GM21381 (cell line): ENCODE data around the gene TOMM40.
A peak's percentile ranks its signal among the peaks of the same experiment; 100 is the strongest.
"Not testable (repeated sequence)": the region's sequence is repeated elsewhere in the genome, so short reads cannot be mapped to it uniquely, and the experiment has no call there.

ENCODE experiments used
- ATAC-seq: cut with Tn5 transposase; IDR thresholded peaks from one replicate; pipeline ENCODE4 v1.9.1; 2021; ENCODE audit warnings: mild to moderate bottlenecking, moderate library complexity; ENCODE audit not compliant: unreplicated experiment

The TOMM40 gene

DNA sequence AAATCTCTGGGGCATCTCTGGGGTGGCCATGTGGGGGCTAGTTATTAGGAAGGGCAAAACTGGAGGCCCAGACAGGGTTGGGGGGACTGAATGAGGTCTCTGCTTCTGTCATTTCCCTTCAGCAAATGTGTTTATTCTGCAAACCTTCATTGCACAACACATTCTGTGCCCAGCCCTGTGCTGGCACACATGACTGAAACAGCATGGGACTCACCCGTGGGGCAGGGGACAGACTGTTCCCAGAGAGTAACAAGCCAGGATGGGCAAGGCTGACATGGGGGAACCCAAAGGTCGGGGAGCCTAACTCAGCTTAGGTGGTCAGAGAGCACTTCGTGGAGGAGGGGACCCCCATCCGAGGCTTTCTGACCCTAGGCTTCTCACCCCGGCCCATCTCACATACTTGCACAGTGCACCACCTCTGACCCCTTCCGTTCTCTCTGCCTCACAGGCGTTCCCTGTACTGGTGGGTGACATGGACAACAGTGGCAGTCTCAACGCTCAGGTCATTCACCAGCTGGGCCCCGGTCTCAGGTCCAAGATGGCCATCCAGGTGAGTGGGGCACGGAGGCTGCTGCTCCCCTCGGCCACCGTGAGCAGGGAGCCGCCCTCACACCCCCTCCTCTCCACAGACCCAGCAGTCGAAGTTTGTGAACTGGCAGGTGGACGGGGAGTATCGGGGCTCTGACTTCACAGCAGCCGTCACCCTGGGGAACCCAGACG is 2.4 kb downstream of the TOMM40 start:
- no peak for ATAC-seq

DNA sequence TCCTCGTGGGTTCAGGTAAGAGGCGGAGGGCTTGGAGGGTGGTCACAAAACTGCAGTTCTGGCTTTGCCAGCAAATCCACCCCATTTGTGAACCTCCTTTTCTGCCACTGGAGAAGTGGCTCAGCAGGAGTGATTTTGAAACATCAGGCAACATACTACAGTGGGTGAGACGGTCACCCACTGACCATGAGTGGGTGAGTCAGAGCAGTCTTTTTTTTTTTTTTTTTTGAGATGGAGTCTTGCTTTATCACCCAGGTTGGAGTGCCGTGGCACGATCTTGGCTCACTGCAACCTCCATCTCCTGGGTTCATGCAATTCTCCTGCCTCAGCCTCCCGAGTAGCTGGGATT is 3.0 kb downstream of the TOMM40 start:
- no peak for ATAC-seq

DNA sequence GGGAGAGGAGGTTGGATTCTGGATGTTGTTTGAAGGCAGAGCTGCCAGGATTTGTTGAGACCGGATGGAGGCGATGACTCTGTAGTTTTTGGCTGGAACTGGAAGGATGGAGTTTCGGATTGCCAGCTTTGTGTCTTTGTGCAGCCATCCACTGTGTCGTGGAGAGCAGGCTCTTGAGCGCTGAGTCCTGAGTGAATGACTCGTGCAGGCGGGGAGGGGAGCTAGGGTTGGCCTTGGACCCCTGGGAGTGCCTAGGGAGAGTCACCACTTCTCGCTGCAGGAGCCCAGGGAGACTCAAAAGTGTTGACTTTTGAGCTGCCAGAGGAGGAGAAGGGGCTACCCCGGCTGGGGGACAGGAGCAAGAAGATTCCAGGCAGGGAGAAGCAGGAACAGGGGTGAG is 3.9 kb downstream of the TOMM40 start:
- no peak for ATAC-seq

DNA sequence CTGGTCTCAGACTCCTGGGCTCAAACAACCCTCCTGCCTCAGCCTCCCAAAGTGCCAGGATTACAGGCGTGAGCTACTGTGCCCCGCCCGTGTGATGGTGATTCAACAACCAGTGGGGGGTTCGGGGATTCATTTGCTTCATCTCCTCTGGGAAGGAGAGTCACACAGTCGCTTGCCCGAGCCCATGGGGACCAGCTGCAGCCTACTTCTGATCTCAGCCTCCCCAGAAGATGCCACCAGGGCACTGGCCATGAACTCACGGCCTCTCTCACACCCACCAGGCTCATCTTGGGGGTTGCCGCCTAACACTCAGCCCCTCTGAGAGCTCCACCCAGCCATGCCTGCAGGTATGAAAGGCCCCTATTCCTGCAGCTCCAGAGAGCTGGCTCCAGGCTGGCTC is 6.8 kb downstream of the TOMM40 start:
- ATAC-seq = no peak

DNA sequence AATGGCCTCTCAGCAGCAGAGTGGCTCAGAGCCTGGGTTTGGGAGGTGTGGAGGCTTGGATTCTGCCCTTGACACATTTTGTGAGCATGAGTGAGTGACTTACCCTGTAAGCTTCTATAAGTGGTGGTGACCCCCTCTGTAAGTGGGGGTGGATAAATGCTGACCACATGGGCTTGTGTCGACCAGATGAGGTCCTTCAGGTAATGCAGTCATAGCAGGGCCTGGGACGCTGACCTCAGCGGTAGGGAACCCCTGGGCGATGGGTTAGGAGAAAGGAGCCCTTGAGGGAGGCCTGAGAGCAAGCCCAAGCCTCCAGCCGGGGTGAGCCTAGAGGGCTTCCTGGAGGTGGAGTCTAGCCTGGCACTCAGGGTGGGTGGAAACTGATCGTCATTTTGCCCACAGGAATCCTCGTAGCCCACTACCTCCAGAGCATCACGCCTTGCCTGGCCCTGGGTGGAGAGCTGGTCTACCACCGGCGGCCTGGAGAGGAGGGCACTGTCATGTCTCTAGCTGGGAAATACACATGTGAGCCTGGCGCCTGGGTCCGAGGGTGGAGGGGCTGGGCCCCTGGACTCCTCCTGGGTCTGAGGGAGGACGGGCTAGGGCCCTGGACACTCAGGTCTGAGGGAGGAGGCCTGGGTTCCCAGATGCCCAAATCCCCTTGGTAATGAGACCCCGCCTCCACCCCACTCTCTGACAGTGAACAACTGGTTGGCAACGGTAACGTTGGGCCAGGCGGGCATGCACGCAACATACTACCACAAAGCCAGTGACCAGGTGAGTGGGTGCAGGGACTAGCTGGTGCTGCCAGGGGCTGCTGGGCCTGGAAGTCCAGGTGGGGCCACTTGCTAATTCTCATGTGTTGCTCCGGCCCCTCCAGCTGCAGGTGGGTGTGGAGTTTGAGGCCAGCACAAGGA is 9.5 kb downstream of the TOMM40 start:
- ATAC-seq = no peak

DNA sequence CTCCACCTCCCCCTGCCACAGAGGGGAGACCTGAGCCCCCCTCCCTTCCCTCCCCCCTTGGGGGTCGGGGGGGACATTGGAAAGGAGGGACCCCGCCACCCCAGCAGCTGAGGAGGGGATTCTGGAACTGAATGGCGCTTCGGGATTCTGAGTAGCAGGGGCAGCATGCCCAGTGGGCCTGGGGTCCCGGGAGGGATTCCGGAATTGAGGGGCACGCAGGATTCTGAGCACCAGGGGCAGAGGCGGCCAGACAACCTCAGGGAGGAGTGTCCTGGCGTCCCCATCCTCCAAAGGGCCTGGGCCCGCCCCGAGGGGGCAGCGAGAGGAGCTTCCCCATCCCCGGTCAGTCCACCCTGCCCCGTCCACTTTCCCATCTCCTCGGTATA is 12.2 kb downstream of the TOMM40 start:
- ATAC-seq = no peak

DNA sequence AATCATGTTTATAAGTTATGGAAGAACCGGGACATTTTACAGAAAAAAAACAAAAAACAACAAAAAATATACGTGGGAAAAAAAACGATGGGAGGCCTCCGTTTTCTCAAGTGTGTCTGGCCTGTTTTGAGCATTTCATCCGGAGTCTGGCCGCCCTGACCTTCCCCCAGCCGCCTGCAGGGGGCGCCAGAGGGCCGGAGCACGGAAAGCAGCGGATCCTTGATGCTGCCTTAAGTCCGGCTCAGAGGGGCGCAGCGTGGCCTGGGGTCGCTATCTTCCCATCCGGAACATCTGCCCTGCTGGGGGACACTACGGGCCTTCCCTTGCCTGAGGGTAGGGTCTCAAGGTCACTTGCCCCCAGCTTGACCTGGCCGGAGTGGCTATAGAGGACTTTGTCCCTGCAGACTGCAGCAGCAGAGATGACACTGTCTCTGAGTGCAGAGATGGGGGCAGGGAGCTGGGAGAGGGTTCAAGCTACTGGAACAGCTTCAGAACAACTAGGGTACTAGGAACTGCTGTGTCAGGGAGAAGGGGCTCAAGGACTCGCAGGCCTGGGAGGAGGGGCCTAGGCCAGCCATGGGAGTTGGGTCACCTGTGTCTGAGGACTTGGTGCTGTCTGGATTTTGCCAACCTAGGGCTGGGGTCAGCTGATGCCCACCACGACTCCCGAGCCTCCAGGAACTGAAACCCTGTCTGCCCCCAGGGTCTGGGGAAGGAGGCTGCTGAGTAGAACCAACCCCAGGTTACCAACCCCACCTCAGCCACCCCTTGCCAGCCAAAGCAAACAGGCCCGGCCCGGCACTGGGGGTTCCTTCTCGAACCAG is 12.8 kb downstream of the TOMM40 start:
- no peak for ATAC-seq

DNA sequence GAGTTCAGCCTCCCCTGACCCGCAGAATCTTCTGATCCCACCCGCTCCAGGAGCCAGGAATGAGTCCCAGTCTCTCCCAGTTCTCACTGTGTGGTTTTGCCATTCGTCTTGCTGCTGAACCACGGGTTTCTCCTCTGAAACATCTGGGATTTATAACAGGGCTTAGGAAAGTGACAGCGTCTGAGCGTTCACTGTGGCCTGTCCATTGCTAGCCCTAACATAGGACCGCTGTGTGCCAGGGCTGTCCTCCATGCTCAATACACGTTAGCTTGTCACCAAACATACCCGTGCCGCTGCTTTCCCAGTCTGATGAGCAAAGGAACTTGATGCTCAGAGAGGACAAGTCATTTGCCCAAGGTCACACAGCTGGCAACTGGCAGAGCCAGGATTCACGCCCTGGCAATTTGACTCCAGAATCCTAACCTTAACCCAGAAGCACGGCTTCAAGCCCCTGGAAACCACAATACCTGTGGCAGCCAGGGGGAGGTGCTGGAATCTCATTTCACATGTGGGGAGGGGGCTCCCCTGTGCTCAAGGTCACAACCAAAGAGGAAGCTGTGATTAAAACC is 13.5 kb downstream of the TOMM40 start:
- ATAC-seq = no peak

DNA sequence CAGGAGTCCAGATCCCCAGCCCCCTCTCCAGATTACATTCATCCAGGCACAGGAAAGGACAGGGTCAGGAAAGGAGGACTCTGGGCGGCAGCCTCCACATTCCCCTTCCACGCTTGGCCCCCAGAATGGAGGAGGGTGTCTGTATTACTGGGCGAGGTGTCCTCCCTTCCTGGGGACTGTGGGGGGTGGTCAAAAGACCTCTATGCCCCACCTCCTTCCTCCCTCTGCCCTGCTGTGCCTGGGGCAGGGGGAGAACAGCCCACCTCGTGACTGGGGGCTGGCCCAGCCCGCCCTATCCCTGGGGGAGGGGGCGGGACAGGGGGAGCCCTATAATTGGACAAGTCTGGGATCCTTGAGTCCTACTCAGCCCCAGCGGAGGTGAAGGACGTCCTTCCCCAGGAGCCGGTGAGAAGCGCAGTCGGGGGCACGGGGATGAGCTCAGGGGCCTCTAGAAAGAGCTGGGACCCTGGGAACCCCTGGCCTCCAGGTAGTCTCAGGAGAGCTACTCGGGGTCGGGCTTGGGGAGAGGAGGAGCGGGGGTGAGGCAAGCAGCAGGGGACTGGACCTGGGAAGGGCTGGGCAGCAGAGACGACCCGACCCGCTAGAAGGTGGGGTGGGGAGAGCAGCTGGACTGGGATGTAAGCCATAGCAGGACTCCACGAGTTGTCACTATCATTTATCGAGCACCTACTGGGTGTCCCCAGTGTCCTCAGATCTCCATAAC is 14.5 kb downstream of the TOMM40 start, which contains the start of gene APOE:
Gene APOE, plus strand, starts transcription at position 360 of the 724 bp plus-strand sequence. CDS start 829 bp downstream, outside the sequence.
- ATAC-seq = no peak

DNA sequence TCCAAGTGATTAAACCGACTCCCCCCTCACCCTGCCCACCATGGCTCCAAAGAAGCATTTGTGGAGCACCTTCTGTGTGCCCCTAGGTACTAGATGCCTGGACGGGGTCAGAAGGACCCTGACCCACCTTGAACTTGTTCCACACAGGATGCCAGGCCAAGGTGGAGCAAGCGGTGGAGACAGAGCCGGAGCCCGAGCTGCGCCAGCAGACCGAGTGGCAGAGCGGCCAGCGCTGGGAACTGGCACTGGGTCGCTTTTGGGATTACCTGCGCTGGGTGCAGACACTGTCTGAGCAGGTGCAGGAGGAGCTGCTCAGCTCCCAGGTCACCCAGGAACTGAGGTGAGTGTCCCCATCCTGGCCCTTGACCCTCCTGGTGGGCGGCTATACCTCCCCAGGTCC is 16.6 kb downstream of the TOMM40 start:
- ATAC-seq = no peak

DNA sequence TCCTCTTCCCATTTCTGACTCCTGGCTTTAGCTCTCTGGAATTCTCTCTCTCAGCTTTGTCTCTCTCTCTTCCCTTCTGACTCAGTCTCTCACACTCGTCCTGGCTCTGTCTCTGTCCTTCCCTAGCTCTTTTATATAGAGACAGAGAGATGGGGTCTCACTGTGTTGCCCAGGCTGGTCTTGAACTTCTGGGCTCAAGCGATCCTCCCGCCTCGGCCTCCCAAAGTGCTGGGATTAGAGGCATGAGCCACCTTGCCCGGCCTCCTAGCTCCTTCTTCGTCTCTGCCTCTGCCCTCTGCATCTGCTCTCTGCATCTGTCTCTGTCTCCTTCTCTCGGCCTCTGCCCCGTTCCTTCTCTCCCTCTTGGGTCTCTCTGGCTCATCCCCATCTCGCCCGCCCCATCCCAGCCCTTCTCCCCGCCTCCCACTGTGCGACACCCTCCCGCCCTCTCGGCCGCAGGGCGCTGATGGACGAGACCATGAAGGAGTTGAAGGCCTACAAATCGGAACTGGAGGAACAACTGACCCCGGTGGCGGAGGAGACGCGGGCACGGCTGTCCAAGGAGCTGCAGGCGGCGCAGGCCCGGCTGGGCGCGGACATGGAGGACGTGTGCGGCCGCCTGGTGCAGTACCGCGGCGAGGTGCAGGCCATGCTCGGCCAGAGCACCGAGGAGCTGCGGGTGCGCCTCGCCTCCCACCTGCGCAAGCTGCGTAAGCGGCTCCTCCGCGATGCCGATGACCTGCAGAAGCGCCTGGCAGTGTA is 17.2 kb downstream of the TOMM40 start:
- ATAC-seq = no peak

DNA sequence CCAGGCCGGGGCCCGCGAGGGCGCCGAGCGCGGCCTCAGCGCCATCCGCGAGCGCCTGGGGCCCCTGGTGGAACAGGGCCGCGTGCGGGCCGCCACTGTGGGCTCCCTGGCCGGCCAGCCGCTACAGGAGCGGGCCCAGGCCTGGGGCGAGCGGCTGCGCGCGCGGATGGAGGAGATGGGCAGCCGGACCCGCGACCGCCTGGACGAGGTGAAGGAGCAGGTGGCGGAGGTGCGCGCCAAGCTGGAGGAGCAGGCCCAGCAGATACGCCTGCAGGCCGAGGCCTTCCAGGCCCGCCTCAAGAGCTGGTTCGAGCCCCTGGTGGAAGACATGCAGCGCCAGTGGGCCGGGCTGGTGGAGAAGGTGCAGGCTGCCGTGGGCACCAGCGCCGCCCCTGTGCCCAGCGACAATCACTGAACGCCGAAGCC is 17.8 kb downstream of the TOMM40 start:
- ATAC-seq = no peak

DNA sequence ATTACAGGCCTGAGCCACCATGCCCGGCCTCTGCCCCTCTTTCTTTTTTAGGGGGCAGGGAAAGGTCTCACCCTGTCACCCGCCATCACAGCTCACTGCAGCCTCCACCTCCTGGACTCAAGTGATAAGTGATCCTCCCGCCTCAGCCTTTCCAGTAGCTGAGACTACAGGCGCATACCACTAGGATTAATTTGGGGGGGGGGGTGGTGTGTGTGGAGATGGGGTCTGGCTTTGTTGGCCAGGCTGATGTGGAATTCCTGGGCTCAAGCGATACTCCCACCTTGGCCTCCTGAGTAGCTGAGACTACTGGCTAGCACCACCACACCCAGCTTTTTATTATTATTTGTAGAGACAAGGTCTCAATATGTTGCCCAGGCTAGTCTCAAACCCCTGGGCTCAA is 18.7 kb downstream of the TOMM40 start:
- ATAC-seq = no peak

DNA sequence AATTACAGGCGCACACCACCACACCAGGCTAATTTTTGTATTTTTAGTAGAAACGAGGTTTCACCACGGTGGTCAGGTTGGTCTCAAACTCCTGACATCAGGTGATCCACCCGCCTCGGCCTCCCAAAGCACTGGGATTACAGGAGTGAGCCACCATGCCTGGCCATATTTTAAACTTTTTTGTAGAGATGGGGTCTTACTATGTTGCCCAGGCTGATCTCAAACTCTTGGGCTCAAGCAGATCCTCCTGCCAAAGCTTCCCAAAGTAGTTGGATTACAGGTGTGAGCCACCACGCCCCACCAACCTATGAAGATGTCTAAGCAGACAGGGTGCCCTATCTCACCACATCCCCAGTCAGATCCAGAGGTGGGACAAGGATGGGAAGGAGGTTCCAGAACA is 20.8 kb downstream of the TOMM40 start:
- ATAC-seq = not testable (repeated sequence)

DNA sequence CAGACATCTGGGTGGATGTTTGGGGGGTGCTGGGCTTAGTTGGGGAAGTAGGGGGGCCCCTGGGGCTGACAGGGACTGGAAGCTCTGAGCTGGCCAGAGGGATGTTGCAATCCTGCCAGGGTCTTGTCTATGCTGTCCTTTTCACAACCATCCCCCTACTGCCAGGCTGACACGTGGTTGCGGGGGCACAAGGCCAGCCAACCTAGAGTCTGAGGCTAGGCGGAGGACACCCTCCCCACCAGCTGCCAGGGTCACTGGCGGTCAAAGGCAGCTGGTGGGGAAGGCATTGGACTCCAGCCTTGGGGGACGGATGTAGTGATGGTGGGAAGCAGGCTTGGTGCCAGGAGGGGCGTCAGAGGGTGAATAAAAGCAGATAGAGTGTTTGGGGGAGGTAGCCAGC is 21.8 kb downstream of the TOMM40 start:
- ATAC-seq = no peak

DNA sequence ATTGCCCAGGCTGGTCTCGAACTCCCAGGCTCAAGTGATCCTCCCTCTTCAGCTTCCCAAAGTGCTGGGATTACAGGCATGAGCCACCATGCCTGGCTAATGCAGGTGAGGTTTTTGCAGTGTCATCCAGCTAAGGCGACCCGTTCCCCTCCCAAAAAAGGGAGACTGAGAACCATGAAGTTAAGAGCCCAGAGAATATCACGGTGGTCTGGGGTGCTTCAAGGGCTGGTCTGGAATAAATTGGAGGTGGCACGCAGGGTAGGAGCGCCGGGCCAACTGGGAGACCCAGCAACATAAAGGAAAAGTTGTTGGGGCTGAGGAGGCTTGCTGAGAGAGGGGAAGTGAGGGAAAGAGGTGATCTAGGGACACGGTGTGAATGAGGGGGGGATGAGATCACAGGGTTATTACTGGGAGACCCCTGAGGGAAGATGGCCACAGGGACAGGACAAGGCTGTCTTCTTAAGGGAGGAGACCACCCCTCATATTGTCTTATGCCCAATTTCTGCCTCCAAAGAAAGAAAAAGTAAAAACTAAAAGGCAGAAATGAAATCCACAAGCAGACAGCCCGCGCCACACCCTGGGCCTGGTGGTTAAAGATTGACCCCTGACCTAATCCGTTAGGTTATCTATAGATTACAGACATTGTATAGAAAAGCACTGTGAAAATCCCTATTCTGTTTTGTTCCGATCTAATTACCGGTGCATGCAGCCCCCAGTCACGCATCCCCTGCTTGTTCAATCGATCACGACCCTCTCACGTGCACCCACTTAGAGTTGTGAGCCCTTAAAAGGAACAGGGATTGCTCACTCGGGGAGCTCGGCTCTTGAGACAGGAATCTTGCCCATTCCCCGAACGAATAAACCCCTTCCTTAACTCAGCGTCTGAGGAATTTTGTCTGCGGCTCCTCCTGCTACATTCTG is 22.7 kb downstream of the TOMM40 start:
- ATAC-seq = not testable (repeated sequence)

DNA sequence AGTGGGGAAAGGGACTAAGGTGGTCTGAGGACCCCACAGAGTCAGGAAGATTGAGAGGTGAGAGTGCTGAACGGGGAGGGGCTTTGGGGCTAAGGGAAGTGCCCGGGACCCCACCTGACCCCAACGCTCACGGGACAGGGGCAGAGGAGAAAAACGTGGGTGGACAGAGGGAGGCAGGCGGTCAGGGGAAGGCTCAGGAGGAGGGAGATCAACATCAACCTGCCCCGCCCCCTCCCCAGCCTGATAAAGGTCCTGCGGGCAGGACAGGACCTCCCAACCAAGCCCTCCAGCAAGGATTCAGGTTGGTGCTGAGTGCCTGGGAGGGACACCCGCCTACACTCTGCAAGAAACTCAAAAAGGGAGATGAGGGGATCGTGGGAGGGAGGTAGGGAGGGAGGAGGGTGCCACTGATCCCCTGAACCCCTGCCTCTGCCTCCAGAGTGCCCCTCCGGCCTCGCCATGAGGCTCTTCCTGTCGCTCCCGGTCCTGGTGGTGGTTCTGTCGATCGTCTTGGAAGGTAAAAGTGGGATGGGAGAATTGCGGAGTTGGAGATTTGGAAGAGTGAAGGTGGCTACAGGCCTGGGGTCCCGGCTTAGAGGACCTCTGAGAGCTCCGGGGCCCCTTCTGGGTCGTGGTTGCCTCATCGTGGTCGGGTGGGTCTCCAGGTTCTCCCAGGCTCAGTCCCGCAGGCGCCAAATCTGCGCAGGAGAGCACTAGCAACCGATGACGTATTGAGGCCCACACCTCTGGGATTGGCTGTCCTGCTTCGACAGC is 23.6 kb downstream of the TOMM40 start, which contains the start of gene APOC1:
Gene APOC1, plus strand, starts transcription at position 176 of the 774 bp plus-strand sequence. Its CDS starts 284 bp downstream, at position 460.
- peak; percentile 83 for ATAC-seq
